Ovary (tissue), 9 donors: ENCODE data around the gene ORC3. TPM values are rescaled to one million over a fixed set of nuclear protein-coding genes. Genes with fewer than 3 reads are reported as not detected.

Experiments used
- DNase-seq, 5 donors: peaks; one replicate each; pipeline ENCODE4 v3.0.0-alpha.2; 2019 to 2020
- H3K27ac ChIP-seq, 2 donors: fragments of 200-600 bp; one replicate each; pipeline versions ENCODE4 v1.5.1 to v1.8.0; 2019 to 2022
- H3K27me3 ChIP-seq: fragments of 200-600 bp; one replicate; pipeline ENCODE4 v1.8.0; 2022
- H3K36me3 ChIP-seq: fragments of 200-600 bp; sonication (generic); one replicate; pipeline ENCODE4 v1.5.1; 2019
- H3K4me1 ChIP-seq: one replicate; pipeline ENCODE4 v1.8.1; 2013; ENCODE audit warnings: mild to moderate bottlenecking, moderate library complexity; ENCODE audit not compliant: insufficient read depth
- H3K4me3 ChIP-seq: fragments of 200-600 bp; sonication (generic); one replicate; pipeline ENCODE4 v1.5.1; 2017
- H3K9me3 ChIP-seq, 2 donors: fragments of 200-600 bp in 1 of 2; sonication (generic) in 1 of 2; one replicate each; pipeline versions ENCODE4 v1.5.1 to v1.8.1; 2013 to 2019; ENCODE audit warnings: mild to moderate bottlenecking in 1 of 2, moderate library complexity in 1 of 2
- CTCF ChIP-seq, 3 donors: fragments of 450-650 bp in 2 of 3; fragments of 200-600 bp in 1 of 3; IDR thresholded peaks; one replicate each; pipeline versions ENCODE4 v1.5.1 to v1.8.0; 2016 to 2022; ENCODE audit warnings: antibody characterized with exemption in 3 of 3, mild to moderate bottlenecking in 1 of 3
- EP300 ChIP-seq: sonication (generic); formaldehyde crosslinking; IDR thresholded peaks from one replicate; pipeline ENCODE4 v1.6.1; 2017; ENCODE audit warnings: antibody characterized with exemption
- POLR2A ChIP-seq: fragments of 450-650 bp; IDR thresholded peaks from one replicate; pipeline ENCODE4 v1.6.1; 2017; ENCODE audit warnings: antibody characterized with exemption, mild to moderate bottlenecking, moderate library complexity
- WGBS, 3 donors: extraction: QIAGEN DNeasy Blood & Tissue Kit in 1 of 3; methylation state at CpG; one replicate each; pipeline versions ENCODE4 v1.1.5 to v1.1.7; 2013 to 2017; 5-methylcytosine and 5-hydroxymethylcytosine counted together
- intact Hi-C, 4 donors: fragments of 100-400 bp; cut with DNase I; formaldehyde crosslinking; loops; one replicate each; pipeline versions ENCODE4 v1.11.0 to v1.15.1; 2022 to 2023
- polyA plus RNA-seq, 2 donors: library from polyadenylated mRNA; stranded (reverse); fragments of 200-250 nt in 1 of 2; fragments of 350-450 nt in 1 of 2; fragmentation: Illumina TruSeq in 1 of 2; extraction: RNeasy Lipid Tissue Mini Kit (QIAGEN cat#74804) in 1 of 2; gene quantifications; one replicate each; pipeline ENCODE4 v1.2.3, GENCODE V29; 2013 to 2014
- total RNA-seq, 7 donors: library from RNA; depleted of rRNA in 2 of 7; stranded (reverse); fragments of >200 nt in 2 of 7; fragmentation: NEBNext Ultra II Directional in 3 of 7; extraction: Animal tissue kit (Norgen Biotek cat#: 25700) in 3 of 7; gene quantifications; one replicate each; pipeline versions ENCODE4 v1.1.0 to v1.2.4, GENCODE V29; 2016 to 2023
- donor health status: DM: no; HTN: no; CAD: no; lungs with moderate emphysema.
- donor health status: DM: no; HTN: no; CAD: no.
- donor health status: Bipolar disorder and iron deficiency.
- donor health status: DM: yes; HTN: yes; CAD: no.
- donor health status: DM: no; HTN: no; CAD: no.
- donor health status: DM: yes; HTN: yes; CAD: no.

The ORC3 gene
- total and polyA plus RNA-seq, 9 donors = 17.4 to 35.8 (median 26.0) TPM

- H3K27ac ChIP-seq = no peak overlapping the region
- no peaks in the 10 kb centered on the region for H3K9me3 ChIP-seq
- no peaks in the 10 kb centered on the region for H3K27me3 ChIP-seq
- H3K36me3 ChIP-seq = no peaks in the 10 kb centered on the region
- no peak for TF ChIP-seq EP300
- no peak for TF ChIP-seq POLR2A
- TF ChIP-seq CTCF (IDR thresholded peaks at IDR 0.05) = no peak
- H3K4me3 ChIP-seq = no peak overlapping the region
- intact Hi-C loops = no loop called here
- H3K4me1 ChIP-seq = peaks cover 1% of the 10 kb centered on the region
- no peak for DNase-seq
Observed at GRCh38 chr6:87660226-87660911, 70.4 kb downstream of the ORC3 start.

- Histone ChIP-seq H3K36me3 (no peaks in the 10 kb centered on the region), H3K27ac (no peak overlapping the region), H3K4me1 (peaks cover 1% of the 10 kb centered on the region), H3K4me3 (no peak overlapping the region), H3K27me3 (no peaks in the 10 kb centered on the region), H3K9me3 (no peaks in the 10 kb centered on the region)
- no peak for DNase-seq
- intact Hi-C loops = no loop called here
- TF ChIP-seq POLR2A (no peak), EP300 (no peak), CTCF (IDR thresholded peaks at IDR 0.05) (no peak)
- WGBS, 3 donors = 92 to 97% (median 97%) methylated on average over 1 of the region's 1 CpG
Observed at GRCh38 chr6:87661016-87661415, 71.1 kb downstream of the ORC3 start.

GRCh38 chr6:87661503-87661902, 71.6 kb downstream of the ORC3 start:
- Histone ChIP-seq H3K36me3 (no peaks in the 10 kb centered on the region), H3K4me3 (no peak overlapping the region), H3K27me3 (no peaks in the 10 kb centered on the region), H3K27ac (no peak overlapping the region), H3K4me1 (peaks cover 1% of the 10 kb centered on the region), H3K9me3 (no peaks in the 10 kb centered on the region)
- 89 to 100% (median 96%) methylated on average over 1 of the region's 1 CpG for WGBS, 3 donors
- intact Hi-C loops = no loop called here
- no peak for DNase-seq
- TF ChIP-seq POLR2A = no peak
- TF ChIP-seq EP300 = no peak
- no peak for TF ChIP-seq CTCF (IDR thresholded peaks at IDR 0.05)

- DNase-seq = no peak
- H3K36me3 ChIP-seq = no peaks in the 10 kb centered on the region
- H3K27ac ChIP-seq = no peak overlapping the region
- TF ChIP-seq CTCF (IDR thresholded peaks at IDR 0.05) (no peak), EP300 (no peak), POLR2A (no peak)
- no peaks in the 10 kb centered on the region for H3K4me1 ChIP-seq
- no peaks in the 10 kb centered on the region for H3K27me3 ChIP-seq
- H3K9me3 ChIP-seq = no peaks in the 10 kb centered on the region
- no peak overlapping the region for H3K4me3 ChIP-seq
- WGBS, 3 donors = 32 to 69% (median 34%) methylated on average over 2 of the region's 2 CpGs
- intact Hi-C loops = no loop called here
Observed at GRCh38 chr6:87663434-87663833, 73.5 kb downstream of the ORC3 start.
